GM18511 (cell line): ENCODE measurements around the gene AIMP2.
"Not testable (repeated sequence)": the region's sequence is repeated elsewhere in the genome, so short reads cannot be mapped to it uniquely, and the experiment has no call there.

Experiments used
- ATAC-seq: cut with Tn5 transposase; IDR thresholded peaks from one replicate; pipeline ENCODE4 v1.9.1; 2021; ENCODE audit warnings: mild to moderate bottlenecking, moderate library complexity; ENCODE audit not compliant: unreplicated experiment

AIMP2 gene

DNA sequence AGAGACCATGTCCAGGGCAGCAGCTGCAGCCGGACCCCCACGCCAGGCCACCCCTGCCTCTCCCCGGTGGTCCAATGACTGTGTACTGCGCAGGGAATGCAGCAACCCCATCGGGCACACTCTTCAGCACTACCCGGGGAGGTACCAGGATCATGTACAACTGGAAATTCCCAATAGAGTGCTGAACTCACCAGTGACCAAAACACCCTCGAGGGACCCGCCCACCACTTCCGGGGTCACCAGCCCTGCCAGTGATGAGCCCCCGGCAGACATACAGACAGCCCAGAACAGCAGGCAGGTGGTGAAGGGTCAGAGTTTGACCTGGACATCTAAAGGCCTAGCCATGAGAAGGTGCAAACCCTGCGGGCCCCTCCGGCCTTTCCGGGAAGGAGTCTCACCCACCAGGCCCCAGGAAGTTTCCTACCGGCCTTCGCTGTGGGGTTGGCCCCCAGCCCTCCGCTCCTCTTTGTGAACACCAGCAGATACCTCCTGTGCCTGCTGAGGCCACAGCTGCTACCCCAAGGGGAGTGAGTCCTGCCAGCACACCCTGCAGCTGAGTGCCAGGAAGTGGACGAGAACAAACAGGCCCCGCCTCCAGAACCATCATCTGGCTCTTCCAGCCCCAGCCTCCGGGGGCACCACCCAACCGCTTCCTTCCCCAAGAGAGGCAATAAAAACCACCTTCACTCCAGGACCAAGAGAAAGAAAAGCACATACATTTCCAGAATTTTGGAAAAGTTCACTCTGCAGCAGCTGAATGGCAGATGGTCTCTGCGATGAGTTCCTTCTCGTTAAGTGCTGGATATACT lies 17.1 kb downstream of the AIMP2 start:
- peak; percentile 92 for ATAC-seq

DNA sequence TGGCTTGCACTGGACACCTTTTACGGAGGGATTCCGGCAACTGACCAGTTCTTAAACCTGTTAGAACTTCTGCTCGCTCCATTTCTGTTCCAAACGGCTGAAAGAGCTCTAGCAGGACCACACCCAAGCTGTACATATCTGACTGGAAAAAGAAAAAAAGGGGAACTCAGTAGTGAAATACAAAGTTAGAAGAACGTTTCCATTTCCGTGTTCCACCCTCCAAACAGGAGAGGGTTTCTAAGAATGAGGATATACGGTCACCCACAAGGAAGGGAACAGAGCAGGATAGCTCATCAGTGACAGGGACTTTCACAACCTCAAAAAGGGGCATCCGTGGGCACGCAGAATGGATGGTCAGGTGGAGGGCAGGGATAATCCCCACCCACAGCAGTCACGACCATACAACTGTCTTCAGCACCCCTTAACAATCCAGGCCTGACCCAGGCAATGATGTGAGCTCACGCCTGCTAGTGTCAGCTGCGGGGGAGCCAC lies 17.8 kb downstream of the AIMP2 start:
- ATAC-seq: no peak

DNA sequence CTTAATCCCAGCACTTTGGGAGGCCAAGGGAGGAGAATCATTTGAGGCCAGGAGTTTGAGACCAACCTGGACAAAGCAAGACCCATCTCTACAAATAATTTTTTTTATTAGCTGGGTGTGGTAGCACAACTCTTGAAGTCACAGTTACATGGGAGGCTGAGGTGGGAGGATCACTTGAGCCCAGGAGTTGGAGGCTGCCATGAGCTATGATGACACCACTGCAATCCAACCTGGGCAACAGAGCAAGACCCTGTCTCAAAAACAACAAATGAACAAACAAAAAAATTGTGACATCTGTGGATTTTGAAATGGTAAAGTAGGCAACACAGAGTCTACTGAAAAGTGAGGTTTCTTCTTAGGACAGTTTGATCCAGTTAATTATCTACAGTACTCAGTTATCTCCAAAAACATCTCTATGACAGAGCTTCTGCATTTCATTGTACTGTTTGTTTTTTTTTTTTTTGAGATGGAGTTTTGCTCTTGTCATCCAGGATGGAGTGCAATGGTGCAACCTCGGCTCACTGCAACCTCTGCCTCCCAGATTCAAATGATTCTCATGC lies 18.8 kb downstream of the AIMP2 start:
- ATAC-seq: no peak

DNA sequence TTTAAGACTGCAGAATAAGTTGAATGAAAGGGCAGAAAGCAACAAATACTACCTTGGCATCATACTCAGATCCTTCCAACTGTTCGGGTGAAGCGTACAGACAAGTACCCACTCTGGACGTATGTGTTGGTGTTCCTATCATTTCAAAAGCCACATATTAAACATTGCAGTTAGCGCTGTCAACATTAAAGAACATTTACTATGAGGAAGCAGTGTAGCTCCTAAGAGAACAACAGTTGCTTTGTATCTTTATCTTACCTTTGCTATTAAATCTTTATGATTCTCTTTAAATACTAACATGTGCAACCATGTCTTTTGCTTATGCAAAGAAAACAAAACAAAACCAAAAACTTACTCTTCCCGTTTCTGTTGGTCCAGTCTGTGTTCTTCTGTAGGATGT lies 19.5 kb downstream of the AIMP2 start:
- no peak for ATAC-seq

DNA sequence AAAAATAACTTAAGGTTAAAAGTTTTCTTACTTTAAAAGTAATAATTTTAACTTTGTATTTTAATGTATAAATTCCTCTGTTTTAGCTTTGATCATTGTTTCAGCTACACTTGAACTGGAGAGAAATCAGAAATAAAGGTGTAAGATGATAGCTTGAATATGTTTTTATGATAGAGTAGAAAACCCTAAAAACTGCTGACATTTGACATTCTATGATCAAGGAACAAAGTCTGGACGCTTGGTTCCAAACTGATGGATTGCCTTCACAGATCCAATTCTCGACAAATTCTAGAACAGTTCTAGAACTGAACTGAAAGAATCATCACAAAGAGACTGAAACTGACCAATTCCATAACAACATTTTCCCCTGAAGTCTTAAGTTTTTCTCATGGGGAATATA lies 21.9 kb downstream of the AIMP2 start, which contains the start of gene ANKRD61:
Gene ANKRD61 (plus strand): TSS at position 389 of the 400 bp plus-strand sequence. CDS start 0 bp downstream, at position 389.
- ATAC-seq: no peak

DNA sequence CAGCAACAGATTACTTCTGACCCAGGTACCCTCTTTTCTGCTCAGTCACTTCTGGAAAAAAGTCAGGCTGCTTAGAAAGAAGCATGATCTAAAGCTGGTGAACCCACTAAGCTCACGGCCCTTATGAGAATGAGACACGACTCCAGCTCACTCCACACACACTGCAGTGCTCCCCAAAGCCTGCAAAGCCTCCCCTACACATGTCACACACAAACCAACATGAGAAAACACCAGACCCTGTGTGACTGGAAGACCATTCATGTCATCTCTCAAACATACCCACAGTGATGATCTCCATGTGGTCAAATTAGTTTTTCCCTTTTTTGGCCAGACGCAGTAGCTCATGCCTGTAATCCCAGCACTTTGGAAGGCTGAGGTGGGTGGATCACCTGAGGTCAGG lies 22.5 kb downstream of the AIMP2 start:
- ATAC-seq: no peak

DNA sequence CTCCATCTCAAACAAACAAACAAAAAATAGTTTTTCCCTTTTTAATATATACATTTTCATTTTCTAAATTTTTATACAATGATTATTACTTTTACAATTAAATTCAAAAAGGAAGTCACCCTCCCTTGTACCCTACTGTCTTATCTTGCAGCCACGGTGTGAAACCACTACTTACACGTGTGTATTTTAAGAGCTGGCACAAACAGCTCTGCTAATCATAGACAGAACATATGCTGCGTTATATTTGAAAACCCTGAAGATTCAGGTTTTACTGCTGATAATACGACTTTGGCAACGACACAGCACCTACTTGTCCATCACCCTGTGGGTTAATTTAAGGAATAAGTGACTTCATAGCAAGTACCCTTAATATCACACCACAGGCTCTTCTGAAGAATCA lies 23.1 kb downstream of the AIMP2 start:
- ATAC-seq: no peak

DNA sequence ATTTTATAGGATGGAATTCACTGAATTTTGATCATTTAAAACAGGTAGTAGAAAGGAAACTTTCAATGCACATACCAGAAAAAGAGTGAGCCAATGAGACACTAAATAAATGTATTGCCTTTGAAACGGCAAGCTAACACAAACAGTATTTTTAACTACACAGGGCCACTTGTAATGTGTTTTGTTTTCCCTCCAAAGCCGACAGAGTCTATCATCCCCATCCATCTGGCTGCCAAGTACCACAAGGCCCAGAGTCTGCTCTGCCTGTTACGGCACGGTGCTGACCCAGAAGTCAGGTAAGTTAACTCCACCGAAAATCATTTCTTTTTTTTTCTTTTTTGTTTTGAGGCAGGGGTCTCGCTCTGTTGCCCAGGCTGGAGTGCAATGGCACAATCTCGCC lies 23.6 kb downstream of the AIMP2 start:
- no peak for ATAC-seq

DNA sequence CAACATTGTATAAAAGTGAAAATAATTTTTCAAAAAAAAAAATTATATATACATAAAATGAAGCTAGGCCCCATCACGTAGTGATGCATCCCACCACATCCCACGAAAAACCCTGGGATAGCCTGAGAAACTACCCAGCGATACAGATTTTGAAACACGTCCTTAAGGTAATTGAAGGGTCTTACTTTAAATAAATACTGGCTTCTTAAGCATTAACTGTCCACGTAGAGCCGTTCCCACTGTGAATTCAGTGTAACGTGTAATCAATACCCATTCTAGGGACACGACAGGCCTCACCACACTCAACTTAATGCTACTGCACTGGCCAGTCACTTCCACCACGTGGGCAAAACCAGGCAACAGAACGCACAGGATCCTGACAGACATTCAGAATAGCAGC lies 26.1 kb downstream of the AIMP2 start:
- no peak for ATAC-seq

DNA sequence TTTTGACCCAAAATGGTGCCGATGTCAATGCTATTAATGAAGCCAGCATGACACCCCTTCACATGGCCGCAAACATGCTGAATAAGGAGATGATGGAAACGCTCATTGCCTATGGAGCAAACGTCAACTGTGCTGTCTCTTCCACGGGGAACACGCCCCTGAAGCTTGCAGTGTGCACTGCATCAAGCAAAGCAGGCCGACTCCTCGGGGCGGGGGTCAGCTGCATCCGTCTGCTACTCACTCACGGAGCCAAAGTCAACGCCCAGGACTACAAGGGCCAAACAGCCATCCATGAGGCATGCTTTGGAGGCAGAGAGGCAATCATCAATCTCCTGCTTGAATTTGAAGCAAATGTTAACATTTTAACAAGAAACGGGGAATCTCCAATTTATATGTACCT lies 26.6 kb downstream of the AIMP2 start:
- ATAC-seq: no peak

DNA sequence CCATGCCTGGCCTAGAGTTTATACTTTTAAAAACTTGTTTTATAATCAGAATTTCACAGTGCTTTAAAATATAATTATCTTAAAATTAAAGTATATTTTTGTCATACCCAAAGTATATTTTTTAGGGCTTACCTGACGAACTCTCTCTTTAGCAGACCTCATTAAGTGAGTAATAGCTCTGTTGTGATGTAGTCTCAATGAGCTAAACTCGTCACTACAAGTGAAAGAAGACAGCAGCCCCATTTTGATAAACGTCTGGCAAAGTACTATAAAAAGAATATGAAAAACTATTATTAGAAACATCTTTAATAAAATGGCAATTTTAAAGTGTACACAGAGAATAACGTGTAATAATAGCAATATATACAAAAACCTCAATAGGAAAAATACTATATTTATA lies 40.7 kb downstream of the AIMP2 start:
- ATAC-seq: no peak

DNA sequence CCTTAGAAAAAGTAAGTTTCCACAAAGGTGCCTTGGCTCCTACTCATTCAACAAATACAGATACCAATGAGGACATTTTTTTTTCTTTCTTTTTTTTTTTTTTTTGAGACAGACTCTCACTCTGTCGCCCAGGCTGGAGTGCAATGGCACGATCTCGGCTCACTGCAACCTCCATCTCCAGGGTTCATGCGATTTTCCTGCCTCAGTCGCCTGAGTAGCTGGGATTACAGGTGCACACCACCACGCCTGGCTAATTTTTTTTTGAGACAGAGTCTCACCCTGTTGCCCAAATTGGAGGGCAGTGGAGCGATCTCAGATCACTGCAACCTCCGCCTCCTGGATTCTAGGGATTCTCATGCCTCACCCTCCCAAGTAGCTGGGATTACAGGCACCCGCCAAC lies 42.1 kb downstream of the AIMP2 start:
- ATAC-seq: not testable (repeated sequence)

DNA sequence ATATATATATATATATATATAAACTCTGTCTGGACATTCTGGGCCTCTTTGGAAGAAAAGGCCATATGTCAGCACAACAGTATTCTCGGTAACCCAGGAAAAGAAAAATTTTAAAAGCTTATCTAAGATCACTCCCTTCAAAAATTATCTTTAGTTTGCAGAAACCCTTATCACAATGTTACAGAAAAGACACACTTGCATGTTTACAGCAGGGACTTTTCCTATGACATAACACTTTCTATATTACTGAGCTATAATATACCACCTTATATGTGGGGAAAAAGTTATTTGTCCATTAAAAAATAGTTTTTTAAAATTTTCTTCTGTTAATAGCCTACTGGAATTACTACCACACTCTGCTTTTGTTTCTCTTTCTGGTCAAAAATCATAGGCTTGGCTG lies 47.5 kb downstream of the AIMP2 start:
- ATAC-seq: no peak

DNA sequence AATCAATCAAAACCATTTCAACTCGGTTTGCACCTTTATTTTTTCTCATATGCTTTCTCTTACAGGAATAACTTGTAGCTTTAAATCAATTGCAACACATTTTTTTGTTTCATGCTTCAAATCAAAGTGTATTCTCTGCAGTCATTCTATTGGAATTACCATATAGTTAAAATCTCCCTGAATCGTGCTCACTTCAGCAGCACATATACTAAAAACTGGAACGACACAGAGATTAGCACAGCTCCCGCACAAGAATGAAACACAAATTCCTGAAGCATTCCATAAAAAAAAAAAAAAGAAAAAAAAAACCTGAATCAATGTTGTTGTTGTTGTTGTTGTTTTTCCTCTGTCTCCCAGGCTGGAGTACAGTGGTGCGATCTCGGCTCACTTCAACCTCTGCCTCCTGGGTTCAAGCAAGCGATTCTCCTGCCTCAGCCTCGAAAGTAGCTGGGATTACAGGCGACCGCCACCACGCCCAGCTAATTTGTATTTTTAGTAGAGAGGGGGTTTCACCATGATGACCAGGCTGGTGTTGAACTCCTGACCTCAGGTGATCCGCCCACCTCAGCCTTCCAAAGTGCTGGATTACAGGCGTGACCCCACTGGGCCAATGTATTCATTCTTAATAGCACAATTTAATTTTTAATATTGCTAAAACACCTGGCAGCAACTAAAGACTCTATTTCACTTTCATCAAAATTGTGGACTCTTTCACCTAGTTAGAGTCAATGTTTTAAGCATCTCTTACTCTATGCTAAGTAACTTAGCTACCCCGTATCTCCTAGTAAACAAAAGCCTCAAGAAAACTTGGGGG lies 48.5 kb downstream of the AIMP2 start:
- ATAC-seq: no peak

DNA sequence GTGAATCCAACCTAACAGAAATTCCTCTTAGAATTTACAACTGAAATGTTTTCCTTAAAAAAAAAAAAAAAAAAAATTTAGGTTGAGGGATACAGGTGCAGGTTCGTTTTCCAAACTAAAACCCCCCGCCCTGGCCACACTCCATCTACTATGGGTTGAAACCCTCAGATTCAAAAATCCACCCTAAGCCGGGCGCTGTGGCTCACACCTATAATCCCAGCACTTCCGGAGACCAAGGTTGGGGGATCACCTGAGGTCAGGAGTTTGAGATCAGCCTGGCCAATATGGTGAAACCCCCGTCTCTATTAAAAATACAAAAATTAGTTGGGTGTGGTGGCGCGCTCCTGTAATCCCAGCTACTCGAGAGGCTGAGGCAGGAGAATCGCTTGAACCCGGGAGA lies 50.9 kb downstream of the AIMP2 start:
- ATAC-seq: not testable (repeated sequence)

DNA sequence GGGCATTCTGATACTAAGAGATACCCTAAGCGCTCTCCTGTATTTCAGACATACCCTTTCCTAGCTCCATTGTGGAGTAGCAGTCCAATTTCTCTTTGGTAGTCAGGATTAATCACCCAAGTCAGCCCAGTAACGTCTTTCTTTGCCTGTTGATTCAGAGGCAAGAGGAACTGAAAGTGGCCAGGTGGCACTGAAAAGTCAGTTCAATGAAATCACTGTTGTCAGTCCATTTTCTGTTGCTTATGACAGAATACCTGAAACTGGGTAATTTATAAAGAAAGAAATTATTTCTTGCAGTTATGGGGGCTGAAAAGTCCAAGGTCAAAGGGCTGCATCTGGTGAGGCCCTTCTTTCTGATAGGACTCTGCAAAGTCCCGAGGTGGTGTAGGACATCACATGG lies 62.3 kb downstream of the AIMP2 start:
- ATAC-seq: peak; percentile 77
